Heart right ventricle (tissue), 16 donors: ENCODE data around the gene SERINC2. TPM values are rescaled to one million over a fixed set of nuclear protein-coding genes. Genes with fewer than 3 reads are reported as not detected.
A peak's percentile ranks its signal among the peaks of the same experiment; 100 is the strongest.

Source experiments
- ATAC-seq, 8 donors: fragments of 200-7000 bp; cut with Tn5 transposase; one replicate each; pipeline ENCODE4 v1.9.1; 2020; ENCODE audit warnings: mild to moderate bottlenecking in 8 of 8, moderate library complexity in 8 of 8, moderate number of reproducible peaks in 1 of 8
- DNase-seq, 2 donors: peaks; one replicate each; pipeline ENCODE4 v3.0.0-alpha.2; 2020
- H3K27ac ChIP-seq, 10 donors: fragments of 200-600 bp; sonication (generic) in 2 of 10; one replicate each; pipeline versions ENCODE4 v1.5.0 to v1.8.0; 2020 to 2022; ENCODE audit warnings: mild to moderate bottlenecking in 3 of 10
- H3K27me3 ChIP-seq, 7 donors: fragments of 200-600 bp; one replicate each; pipeline ENCODE4 v1.8.0; 2021 to 2022; ENCODE audit warnings: mild to moderate bottlenecking in 2 of 7
- H3K36me3 ChIP-seq, 9 donors: fragments of 200-600 bp; sonication (generic) in 1 of 9; one replicate each; pipeline versions ENCODE4 v1.5.0 to v1.8.0; 2020 to 2022; ENCODE audit warnings: mild to moderate bottlenecking in 2 of 9
- H3K4me1 ChIP-seq, 9 donors: fragments of 200-600 bp; sonication (generic) in 1 of 9; one replicate each; pipeline versions ENCODE4 v1.5.0 to v1.8.0; 2020 to 2022; ENCODE audit warnings: mild to moderate bottlenecking in 4 of 9
- H3K4me3 ChIP-seq, 10 donors: fragments of 200-600 bp; sonication (generic) in 2 of 10; one replicate each; pipeline versions ENCODE4 v1.5.0 to v1.8.0; 2020 to 2022; ENCODE audit warnings: mild to moderate bottlenecking in 7 of 10, moderate library complexity in 2 of 10
- H3K9me3 ChIP-seq, 11 donors: fragments of 200-600 bp in 10 of 11; sonication (generic) in 2 of 11; one replicate each; pipeline versions ENCODE4 v1.5.0 to v1.8.0; 2013 to 2022; ENCODE audit warnings: mild to moderate bottlenecking in 2 of 11, control low read depth in 1 of 11, moderate library complexity in 1 of 11
- CTCF ChIP-seq, 9 donors: fragments of 200-600 bp; sonication (generic) in 2 of 9; IDR thresholded peaks; one replicate each; pipeline versions ENCODE4 v1.5.0 to v1.8.0; 2021 to 2022; ENCODE audit warnings: antibody characterized with exemption in 9 of 9, mild to moderate bottlenecking in 5 of 9, moderate library complexity in 1 of 9
- WGBS, 2 donors: extraction: QIAGEN DNeasy Blood & Tissue Kit; methylation state at CpG; one replicate each; pipeline ENCODE4 v1.1.7; 2013; ENCODE audit warnings: inconsistent platforms in 1 of 2; 5-methylcytosine and 5-hydroxymethylcytosine counted together
- intact Hi-C, 10 donors: fragments of 100-400 bp; cut with DNase I; formaldehyde crosslinking; loops; one replicate each; pipeline versions ENCODE4 v1.11.1 to v1.14.2; 2022
- polyA plus RNA-seq, 2 donors: library from polyadenylated mRNA; stranded (reverse); fragments of 200-250 nt; gene quantifications; one replicate each; pipeline ENCODE4 v1.2.3, GENCODE V29; 2013
- total RNA-seq, 10 donors: library from RNA; stranded (reverse); fragmentation: NEBNext Ultra II Directional in 3 of 10; extraction: Animal tissue kit (Norgen Biotek cat#: 25700) in 3 of 10; gene quantifications; one replicate each; pipeline versions ENCODE4 v1.2.1 to v1.2.4, GENCODE V29; 2021 to 2023
- donor health status: Arrhythmogenic right ventricular cardiomyopathy.
- donor health status: ischemic (EF 13 %, LVEDD 7.1; RV severe dilation, severe dysfunction).
- donor health status: healthy with polysubstance abuse.
- donor health status: DM: no; HTN: yes; CAD: no.
- donor health status: DM: no; HTN: no; CAD: no.
- donor health status: ischemic (EF 25% LVEDD 6.9; RV normal size, moderate dysfunction).
- donor health status: ischemic (EF 25% LVEDD 5.7; RV mildly dilated, moderate dysfunction).
- donor health status: healthy.
- donor health status: DM: yes; HTN: yes; CAD: no.
- donor health status: Ischemic cardiomyopathy.
- donor health status: ischemic (EF 35%, LVEDD 5.7; RV mildly dilated, moderate dysfunction).
- donor health status: nonischemic (EF 11% LVEDD 7.7; RV severe dilation, severe dysfunction).
- donor health status: DM: yes; HTN: yes; CAD: no.
- donor health status: PGD.
- donor health status: ischemic (EF 29% LVEDD 5.4; RV normal size, mild dysfunction).
- donor health status: nonischemic (EF 23%, LVEDD 6.1; RV moderate dilation, normal function).

Gene SERINC2
- total and polyA plus RNA-seq, 12 donors, result 0.71 to 7.6 (median 1.9) TPM

- TF ChIP-seq CTCF (IDR thresholded peaks at IDR 0.05), result no peak
- DNase-seq (no peak), ATAC-seq (no peak)
- intact Hi-C loops, result no loop called here
- Histone ChIP-seq H3K36me3 (no peaks in the 10 kb centered on the region), H3K4me3 (no peak overlapping the region), H3K27me3 (peaks cover 0 to 42% (median 31%) of the 10 kb centered on the region in 7 donors), H3K9me3 (no peaks in the 10 kb centered on the region), H3K27ac (no peak overlapping the region), H3K4me1 (peaks cover 0 to 17% (median 9%) of the 10 kb centered on the region in 9 donors)
- 55 to 66% methylated on average over 2 of the region's 2 CpGs for WGBS, 2 donors
Observed at GRCh38 chr1:31412205-31412604, 808 bp upstream of the SERINC2 start.

DNA sequence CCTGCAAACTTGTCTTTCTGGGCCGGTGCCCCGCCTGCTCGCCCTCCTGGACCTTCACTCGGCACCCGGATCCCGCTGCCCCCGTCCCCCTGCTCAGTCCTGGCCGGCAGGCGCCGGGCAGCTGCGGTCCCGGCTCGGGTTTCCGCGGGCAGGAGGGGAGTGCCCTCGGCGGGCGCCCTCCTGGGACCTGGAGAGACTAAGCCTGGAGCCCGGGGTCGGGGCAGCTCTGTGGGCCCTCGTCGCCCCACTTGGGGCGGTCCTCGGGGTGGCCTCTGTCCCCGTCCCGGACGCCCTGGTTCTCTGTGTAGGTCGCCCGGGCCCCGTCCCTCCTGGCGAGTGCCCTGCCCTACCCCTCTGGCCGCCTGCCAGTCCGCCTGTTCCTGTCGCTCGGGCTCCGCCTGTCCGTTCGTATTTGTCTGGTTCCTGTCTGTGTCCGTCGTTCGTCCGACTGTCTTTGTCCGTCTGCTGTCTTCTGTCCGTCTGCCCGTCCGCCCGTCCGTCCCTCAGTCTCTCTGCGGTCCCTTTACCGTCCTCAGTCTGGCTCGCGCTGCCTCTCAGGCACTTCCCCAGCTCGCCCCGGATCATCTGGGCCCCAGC, 490 bp downstream of the SERINC2 start:
- H3K36me3 ChIP-seq, result no peaks in the 10 kb centered on the region
- H3K9me3 ChIP-seq, result no peaks in the 10 kb centered on the region
- peaks cover 0 to 42% (median 31%) of the 10 kb centered on the region in 7 donors for H3K27me3 ChIP-seq
- peak overlapping the region in 9 of 10 donors; percentile 27 to 86 (median 73) for H3K27ac ChIP-seq
- 0 to 1% methylated on average over 50 to 54 of the region's 54 CpGs for WGBS, 2 donors
- intact Hi-C loops, result no loop called here
- DNase-seq (peak; percentile 76 to 82), ATAC-seq (peak; percentile 68 to 92 (median 84))
- H3K4me3 ChIP-seq, result peak overlapping the region; percentile 56 to 80 (median 70)
- peaks cover 0 to 17% (median 9%) of the 10 kb centered on the region in 9 donors for H3K4me1 ChIP-seq
- TF ChIP-seq CTCF (IDR thresholded peaks at IDR 0.05), result no peak

DNA sequence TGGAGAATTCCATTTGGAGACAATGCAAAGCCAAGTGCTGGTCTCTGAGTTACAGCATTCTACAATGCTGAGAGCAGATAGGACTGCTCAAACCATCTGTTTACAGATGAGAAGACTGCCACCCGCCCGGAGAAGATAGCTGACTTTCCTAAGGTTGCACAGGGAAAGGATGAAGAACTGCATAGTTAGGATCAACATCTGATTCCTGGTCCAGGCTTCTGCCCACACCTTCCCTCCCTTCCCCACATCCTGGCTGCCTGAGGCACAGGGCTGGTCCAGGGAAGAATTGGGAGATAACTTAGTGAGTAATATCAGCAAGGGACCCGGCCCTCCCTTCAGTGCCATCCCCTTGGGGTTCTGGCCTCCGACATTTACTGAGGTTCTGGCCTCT, 2.0 kb downstream of the SERINC2 start:
- Histone ChIP-seq H3K27me3 (peaks cover 0 to 42% (median 30%) of the 10 kb centered on the region in 7 donors), H3K4me1 (peaks cover 0 to 17% (median 9%) of the 10 kb centered on the region in 9 donors), H3K4me3 (no peak overlapping the region), H3K27ac (no peak overlapping the region), H3K9me3 (no peaks in the 10 kb centered on the region), H3K36me3 (no peaks in the 10 kb centered on the region)
- intact Hi-C loops, result no loop called here
- 90 to 94% methylated on average over 4 of the region's 4 CpGs for WGBS, 2 donors
- DNase-seq (no peak), ATAC-seq (no peak)
- no peak for TF ChIP-seq CTCF (IDR thresholded peaks at IDR 0.05)

GRCh38 chr1:31415658-31416057, 2.6 kb downstream of the SERINC2 start:
- H3K27ac ChIP-seq, result no peak overlapping the region
- no peaks in the 10 kb centered on the region for H3K36me3 ChIP-seq
- WGBS, 2 donors, result 86 to 95% methylated on average over 2 of the region's 2 CpGs
- ATAC-seq (no peak), DNase-seq (no peak)
- peaks cover 0 to 42% (median 23%) of the 10 kb centered on the region in 7 donors for H3K27me3 ChIP-seq
- H3K4me3 ChIP-seq, result no peak overlapping the region
- peaks cover 0 to 17% (median 9%) of the 10 kb centered on the region in 9 donors for H3K4me1 ChIP-seq
- no peak for TF ChIP-seq CTCF (IDR thresholded peaks at IDR 0.05)
- intact Hi-C loops, result no loop called here
- H3K9me3 ChIP-seq, result no peaks in the 10 kb centered on the region
